ENCODE data around the gene CCT5.

- TF ChIP-seq CTCF (IDR thresholded peaks at IDR 0.05) = no peak
- no peak for TF ChIP-seq POLR2A (IDR thresholded peaks at IDR 0.05)
Observed at GRCh38 chr5:10291692-10292339, 41.7 kb downstream of the CCT5 start.
